Caco-2 (cell line): ENCODE results near the gene EML4. TPM values are rescaled to one million over a fixed set of nuclear protein-coding genes. Genes with fewer than 3 reads are reported as not detected.
A peak's percentile ranks its signal among the peaks of the same experiment; 100 is the strongest.

Experiments used
- BruUV-seq: library from RNA; stranded (reverse); fragments of 400-500 nt; replicated peaks from 2 replicates; lab custom pipeline; 2021; lab: Mats Ljungman, UMichigan
- CTCF ChIA-PET: fragments of 300-600 bp; sonication (Branson Sonifier 250); formaldehyde crosslinking; loops from one replicate; lab custom pipeline; 2022; ENCODE audit warnings: antibody characterized with exemption; lab: Charles Lee
- POLR2A ChIA-PET: fragments of 300-600 bp; sonication (Branson Sonifier 250); formaldehyde crosslinking; loops from one replicate; lab custom pipeline; 2022; ENCODE audit warnings: antibody characterized with exemption; lab: Charles Lee
- DNase-seq, 2 experiments: peaks; one replicate each; pipeline versions ENCODE4 v3.0.0 to v3.0.0-alpha.2; 2020 to 2022
- H3K27me3 ChIP-seq: replicated peaks from 2 replicates; pipeline ENCODE4 v1.6.0; 2011; ENCODE audit warnings: low read length; ENCODE audit not compliant: control insufficient read depth, insufficient read depth
- H3K36me3 ChIP-seq: 2 replicates; pipeline ENCODE4 v1.5.1; 2011; ENCODE audit warnings: low read length; ENCODE audit not compliant: control insufficient read depth, insufficient read depth
- H3K4me1 ChIP-seq: fragments of 250-450 bp; sonication (Bioruptor Pico); 2 replicates; pipeline ENCODE4 v1.5.1; 2020; ENCODE audit warnings: mild to moderate bottlenecking
- H3K4me3 ChIP-seq: 2 replicates; pipeline ENCODE4 v1.5.1; 2011; ENCODE audit warnings: low read depth, mild to moderate bottlenecking, control low read depth, low read length
- H3K9me3 ChIP-seq: fragments of 250-450 bp; sonication (Bioruptor Pico); 2 replicates; pipeline ENCODE4 v1.5.1; 2020; ENCODE audit warnings: mild to moderate bottlenecking, moderate library complexity
- H3K27ac Mint-ChIP-seq: one replicate; pipeline ENCODE4 v1.8.0; 2022; ENCODE audit warnings: mixed read lengths; ENCODE audit not compliant: unreplicated experiment
- H3K27me3 Mint-ChIP-seq: one replicate; pipeline ENCODE4 v1.8.0; 2022; ENCODE audit warnings: mixed read lengths; ENCODE audit not compliant: insufficient read depth, unreplicated experiment
- H3K36me3 Mint-ChIP-seq: one replicate; pipeline ENCODE4 v1.8.0; 2022; ENCODE audit warnings: mild to moderate bottlenecking, mixed read lengths; ENCODE audit not compliant: insufficient read depth, unreplicated experiment
- H3K4me1 Mint-ChIP-seq: one replicate; pipeline ENCODE4 v1.8.0; 2022; ENCODE audit warnings: low read depth, mixed read lengths; ENCODE audit not compliant: unreplicated experiment
- H3K4me3 Mint-ChIP-seq: one replicate; pipeline ENCODE4 v1.8.0; 2022; ENCODE audit warnings: mild to moderate bottlenecking, moderate library complexity, mixed read lengths; ENCODE audit not compliant: unreplicated experiment
- H3K9me3 Mint-ChIP-seq: one replicate; pipeline ENCODE4 v1.8.0; 2022; ENCODE audit warnings: mixed read lengths; ENCODE audit not compliant: unreplicated experiment
- CTCF ChIP-seq, 2 experiments: fragments of 200-600 bp in 1 of 2; IDR thresholded peaks; 1 replicate in 1 of 2; 2 replicates in 1 of 2; pipeline versions ENCODE4 v1.5.1 to v1.8.0; 2011 to 2022; ENCODE audit warnings: antibody characterized with exemption in 1 of 2, control low read depth in 1 of 2, inconsistent platforms in 1 of 2, low read depth in 1 of 2, low read length in 1 of 2, mild to moderate bottlenecking in 1 of 2, moderate library complexity in 1 of 2; ENCODE audit not compliant: insufficient read depth in 1 of 2, severe bottlenecking in 1 of 2, unreplicated experiment in 1 of 2
- intact Hi-C: fragments of 100-400 bp; cut with micrococcal nuclease; formaldehyde crosslinking; loops from one replicate; pipeline ENCODE4 v1.10.0; 2022; ENCODE audit not compliant: unreplicated experiment
- total RNA-seq: library from RNA; stranded (reverse); gene quantifications from 2 replicates; pipeline ENCODE4 v1.2.3, GENCODE V29; 2022

EML4 gene
- total RNA-seq, 1 experiment from 2014 or later: 125 TPM

DNA sequence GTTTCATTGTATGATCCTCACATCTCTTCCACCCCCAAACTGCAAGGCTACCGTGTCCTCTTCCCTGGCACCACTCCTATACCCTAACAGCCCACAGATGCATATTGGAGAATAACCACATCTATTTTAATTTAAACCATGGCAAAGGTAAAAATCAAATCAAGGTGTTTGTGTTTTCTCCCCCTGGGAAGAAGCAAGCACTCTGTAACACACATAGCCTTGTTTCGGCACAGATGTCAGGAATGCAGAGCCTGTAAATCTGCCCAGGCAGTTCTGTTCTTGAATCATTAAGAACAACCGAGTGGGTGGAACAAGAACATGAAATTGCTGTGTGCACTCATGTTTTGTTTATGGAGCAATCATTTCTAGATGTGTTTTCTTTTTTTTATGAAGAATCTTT, 198.7 kb downstream of the EML4 start:
- intact Hi-C loops: no loop called here
- H3K27me3 ChIP-seq: no peaks in the 10 kb centered on the region
- no peak overlapping the region for H3K27ac Mint-ChIP-seq
- no peaks in the 10 kb centered on the region for H3K36me3 ChIP-seq
- no peaks in the 10 kb centered on the region for H3K9me3 Mint-ChIP-seq
- peaks cover 16% of the 10 kb centered on the region for H3K4me1 ChIP-seq
- BruUV-seq: no TSS peak
- POLR2A ChIA-PET: no interaction called here
- no peaks in the 10 kb centered on the region for H3K9me3 ChIP-seq
- H3K27me3 Mint-ChIP-seq: no peaks in the 10 kb centered on the region
- no peak overlapping the region for H3K4me3 Mint-ChIP-seq
- H3K36me3 Mint-ChIP-seq: no peaks in the 10 kb centered on the region
- CTCF ChIA-PET: no interaction called here
- H3K4me3 ChIP-seq: no peak overlapping the region
- no peak for DNase-seq
- H3K4me1 Mint-ChIP-seq: peaks cover 7% of the 10 kb centered on the region
- no peak for TF ChIP-seq CTCF (IDR thresholded peaks at IDR 0.05; ENCODE audit: insufficient read depth in 1 of 2, low read depth in 1 of 2, low read length in 1 of 2, severe bottlenecking in 1 of 2, unreplicated experiment in 1 of 2)

DNA sequence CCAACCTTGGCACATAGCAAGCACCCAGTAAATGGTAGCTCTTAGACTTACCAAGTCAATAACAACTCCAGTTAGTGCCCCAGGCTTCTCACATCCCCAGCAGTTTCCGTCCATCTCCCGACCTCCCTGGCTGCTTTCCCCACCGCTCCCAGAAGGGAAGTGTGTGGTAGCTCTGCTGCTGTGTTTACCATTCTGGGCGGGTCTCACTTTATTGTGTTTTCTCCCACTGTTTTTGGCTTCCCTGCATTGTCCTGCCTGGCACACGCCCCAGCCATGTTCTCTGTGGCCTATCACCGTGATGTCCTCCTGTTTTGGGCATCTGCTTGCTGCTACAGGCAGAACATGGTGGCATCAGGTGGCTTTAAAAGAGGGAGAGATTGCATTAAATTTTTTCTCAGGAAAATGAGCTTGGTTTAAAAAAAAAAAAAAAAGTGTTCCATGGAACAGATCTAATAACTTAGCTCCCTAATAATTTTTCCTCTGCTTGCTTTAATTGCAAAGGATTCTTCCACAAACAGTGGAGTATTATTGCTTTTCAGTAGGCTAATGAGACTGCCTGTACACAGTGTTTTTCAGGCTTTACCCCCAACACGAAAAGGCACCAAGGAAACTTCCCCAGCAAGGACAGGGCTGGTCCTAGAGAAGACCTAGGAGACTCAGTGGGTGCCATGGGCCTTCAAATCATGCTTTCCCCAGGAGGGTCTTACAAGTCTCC, 199.8 kb downstream of the EML4 start:
- no TSS peak for BruUV-seq
- Mint-ChIP-seq H3K36me3 (no peaks in the 10 kb centered on the region), H3K27ac (no peak overlapping the region), H3K4me1 (peaks cover 9% of the 10 kb centered on the region), H3K4me3 (peak overlapping the region; percentile 33), H3K27me3 (no peaks in the 10 kb centered on the region), H3K9me3 (no peaks in the 10 kb centered on the region)
- no peaks in the 10 kb centered on the region for H3K27me3 ChIP-seq
- H3K4me1 ChIP-seq: peaks cover 18% of the 10 kb centered on the region
- intact Hi-C loops: no loop called here
- no peaks in the 10 kb centered on the region for H3K9me3 ChIP-seq
- H3K4me3 ChIP-seq: no peak overlapping the region
- POLR2A ChIA-PET: no interaction called here
- CTCF ChIA-PET: no interaction called here
- no peak for DNase-seq
- H3K36me3 ChIP-seq: no peaks in the 10 kb centered on the region
- TF ChIP-seq CTCF (IDR thresholded peaks at IDR 0.05; ENCODE audit: insufficient read depth in 1 of 2, low read depth in 1 of 2, low read length in 1 of 2, severe bottlenecking in 1 of 2, unreplicated experiment in 1 of 2): no peak

GRCh38 chr2:42369532-42370229, 200.5 kb downstream of the EML4 start:
- Mint-ChIP-seq H3K27me3 (no peaks in the 10 kb centered on the region), H3K4me3 (no peak overlapping the region), H3K27ac (no peak overlapping the region), H3K4me1 (peaks cover 14% of the 10 kb centered on the region), H3K36me3 (no peaks in the 10 kb centered on the region), H3K9me3 (no peaks in the 10 kb centered on the region)
- POLR2A ChIA-PET: no interaction called here
- H3K36me3 ChIP-seq: no peaks in the 10 kb centered on the region
- no peaks in the 10 kb centered on the region for H3K9me3 ChIP-seq
- no TSS peak for BruUV-seq
- H3K4me3 ChIP-seq: no peak overlapping the region
- H3K27me3 ChIP-seq: no peaks in the 10 kb centered on the region
- no peak for TF ChIP-seq CTCF (IDR thresholded peaks at IDR 0.05; ENCODE audit: insufficient read depth in 1 of 2, low read depth in 1 of 2, low read length in 1 of 2, severe bottlenecking in 1 of 2, unreplicated experiment in 1 of 2)
- peaks cover 18% of the 10 kb centered on the region for H3K4me1 ChIP-seq
- DNase-seq: no peak
- intact Hi-C loops: no loop called here
- CTCF ChIA-PET: no interaction called here
